Panc1 (cell line): Measurements from ENCODE around the gene ADAT3. TPM values are rescaled to one million over a fixed set of nuclear protein-coding genes. Genes with fewer than 3 reads are reported as not detected.

Source experiments
- ATAC-seq: fragments of 200-7000 bp; cut with Tn5 transposase; 2 replicates; pipeline ENCODE4 v1.9.1; 2020; ENCODE audit warnings: mild to moderate bottlenecking, moderate library complexity
- BruUV-seq: library from RNA; stranded (reverse); fragments of 400-500 nt; replicated peaks from 2 replicates; lab custom pipeline; 2021; lab: Mats Ljungman, UMichigan
- CTCF ChIA-PET: fragments of 300-600 bp; sonication (Branson Sonifier 250); formaldehyde crosslinking; loops from one replicate; lab custom pipeline; 2022; ENCODE audit warnings: antibody characterized with exemption; lab: Charles Lee
- POLR2A ChIA-PET: fragments of 300-600 bp; sonication (Branson Sonifier 250); formaldehyde crosslinking; loops from one replicate; lab custom pipeline; 2022; ENCODE audit warnings: antibody characterized with exemption; lab: Charles Lee
- DNase-seq: peaks from one replicate; pipeline ENCODE4 v3.0.0-alpha.2; 2010; ENCODE audit warnings: low read depth, low spot score
- H3K27ac ChIP-seq: 2 replicates; pipeline ENCODE4 v1.5.1; 2011; ENCODE audit warnings: mild to moderate bottlenecking, low read length, inconsistent platforms
- H3K27me3 ChIP-seq: fragments of 200-500 bp; sonication (Bioruptor generic); 2 replicates; pipeline ENCODE4 v1.6.0; 2014; ENCODE audit warnings: low read length, inconsistent platforms; ENCODE audit not compliant: control insufficient read depth, insufficient read depth
- H3K36me3 ChIP-seq: fragments of 200-500 bp; sonication (Bioruptor generic); 2 replicates; pipeline ENCODE4 v1.5.1; 2014; ENCODE audit warnings: inconsistent platforms, mild to moderate bottlenecking, low read length, moderate library complexity; ENCODE audit not compliant: control insufficient read depth, insufficient read depth
- H3K4me1 ChIP-seq: 2 replicates; pipeline ENCODE4 v1.5.1; 2011; ENCODE audit warnings: inconsistent platforms, mild to moderate bottlenecking, low read length, moderate library complexity; ENCODE audit not compliant: control insufficient read depth, insufficient read depth
- H3K4me3 ChIP-seq, 2 experiments: 2 replicates each; pipeline ENCODE4 v1.5.1; 2011 to 2012; ENCODE audit warnings: low read depth in 2 of 2, low read length in 2 of 2, mild to moderate bottlenecking in 2 of 2, inconsistent platforms in 1 of 2, moderate library complexity in 1 of 2
- H3K9me3 ChIP-seq: fragments of 200-500 bp; sonication (Bioruptor generic); 2 replicates; pipeline ENCODE4 v1.5.1; 2014; ENCODE audit warnings: low read depth, mild to moderate bottlenecking, inconsistent platforms, low read length, moderate library complexity; ENCODE audit not compliant: control insufficient read depth, insufficient read depth
- CTCF ChIP-seq: fragments of 450-650 bp; IDR thresholded peaks from 2 replicates; pipeline ENCODE4 v1.5.1; 2017; ENCODE audit warnings: mild to moderate bottlenecking
- POLR2AphosphoS5 ChIP-seq: IDR thresholded peaks from 2 replicates; pipeline ENCODE4 v1.6.1; 2012; ENCODE audit warnings: mild to moderate bottlenecking, low read depth, low read length, moderate library complexity
- SIN3A ChIP-seq: IDR thresholded peaks from 2 replicates; pipeline ENCODE4 v1.6.1; 2012; ENCODE audit warnings: low read depth, mild to moderate bottlenecking, low read length, moderate library complexity, borderline replicate concordance; ENCODE audit not compliant: insufficient read depth
- TCF7L2 ChIP-seq: IDR thresholded peaks from 2 replicates; pipeline ENCODE4 v1.6.1; 2011; ENCODE audit warnings: mild to moderate bottlenecking, low read depth, low read length, inconsistent platforms
- in situ Hi-C: cut with HindIII; loops from 2 replicates; pipeline ENCODE4 v1.10.0; 2016; ENCODE audit warnings: low sequenced_read_pairs, low pct_unique_long_range_greater_than_20kb
- intact Hi-C: fragments of 100-400 bp; cut with micrococcal nuclease; formaldehyde crosslinking; loops from one replicate; pipeline ENCODE4 v1.10.0; 2022; ENCODE audit not compliant: unreplicated experiment
- total RNA-seq: library from RNA; stranded (reverse); gene quantifications from one replicate; pipeline ENCODE4 v1.2.1, GENCODE V29; 2021; ENCODE audit not compliant: unreplicated experiment
- TF ChIP-seq, protein P1 (sequence below), 2 experiments: IDR thresholded peaks; 2 replicates each; pipeline ENCODE4 v1.6.1; 2011 to 2012; ENCODE audit warnings: low read depth in 2 of 2, control low read depth in 1 of 2, low read length in 1 of 2, mild to moderate bottlenecking in 1 of 2, moderate library complexity in 1 of 2; ENCODE audit not compliant: insufficient read depth in 1 of 2

Gene ADAT3
- total RNA-seq, 1 experiment from 2014 or later = 8.9 TPM

DNA sequence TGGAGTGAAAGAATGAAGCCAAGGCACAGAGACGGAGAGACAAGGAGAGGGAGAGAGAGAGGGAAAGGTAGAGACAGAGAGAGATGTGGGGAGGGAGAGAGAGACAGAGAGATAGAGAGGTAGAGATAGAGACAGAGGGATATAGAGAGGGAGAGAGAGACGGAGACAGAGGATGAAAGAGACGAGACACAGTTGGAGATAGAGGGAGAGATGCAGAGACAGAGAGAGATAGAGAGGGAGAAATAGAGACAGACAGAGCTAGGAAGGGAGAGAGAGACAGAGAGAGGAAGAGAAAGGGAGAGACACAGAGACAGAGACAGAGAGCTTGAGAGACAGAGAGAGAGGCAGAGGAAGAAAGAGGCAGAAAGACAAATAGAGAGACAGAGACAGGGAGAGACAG, 31.2 kb downstream of the ADAT3 start:
- Histone ChIP-seq H3K27me3 (no peaks in the 10 kb centered on the region), H3K9me3 (no peaks in the 10 kb centered on the region; the same call in 1 of the 2 replicates), H3K27ac (no peak overlapping the region), H3K36me3 (no peaks in the 10 kb centered on the region; the same call in 1 of the 2 replicates), H3K4me1 (peaks cover 5% of the 10 kb centered on the region; the same call in 1 of the 2 replicates), H3K4me3 (no peak overlapping the region)
- no TSS peak for BruUV-seq
- no peak for ATAC-seq
- in situ Hi-C loops = no loop called here
- TF ChIP-seq, protein P1, sequence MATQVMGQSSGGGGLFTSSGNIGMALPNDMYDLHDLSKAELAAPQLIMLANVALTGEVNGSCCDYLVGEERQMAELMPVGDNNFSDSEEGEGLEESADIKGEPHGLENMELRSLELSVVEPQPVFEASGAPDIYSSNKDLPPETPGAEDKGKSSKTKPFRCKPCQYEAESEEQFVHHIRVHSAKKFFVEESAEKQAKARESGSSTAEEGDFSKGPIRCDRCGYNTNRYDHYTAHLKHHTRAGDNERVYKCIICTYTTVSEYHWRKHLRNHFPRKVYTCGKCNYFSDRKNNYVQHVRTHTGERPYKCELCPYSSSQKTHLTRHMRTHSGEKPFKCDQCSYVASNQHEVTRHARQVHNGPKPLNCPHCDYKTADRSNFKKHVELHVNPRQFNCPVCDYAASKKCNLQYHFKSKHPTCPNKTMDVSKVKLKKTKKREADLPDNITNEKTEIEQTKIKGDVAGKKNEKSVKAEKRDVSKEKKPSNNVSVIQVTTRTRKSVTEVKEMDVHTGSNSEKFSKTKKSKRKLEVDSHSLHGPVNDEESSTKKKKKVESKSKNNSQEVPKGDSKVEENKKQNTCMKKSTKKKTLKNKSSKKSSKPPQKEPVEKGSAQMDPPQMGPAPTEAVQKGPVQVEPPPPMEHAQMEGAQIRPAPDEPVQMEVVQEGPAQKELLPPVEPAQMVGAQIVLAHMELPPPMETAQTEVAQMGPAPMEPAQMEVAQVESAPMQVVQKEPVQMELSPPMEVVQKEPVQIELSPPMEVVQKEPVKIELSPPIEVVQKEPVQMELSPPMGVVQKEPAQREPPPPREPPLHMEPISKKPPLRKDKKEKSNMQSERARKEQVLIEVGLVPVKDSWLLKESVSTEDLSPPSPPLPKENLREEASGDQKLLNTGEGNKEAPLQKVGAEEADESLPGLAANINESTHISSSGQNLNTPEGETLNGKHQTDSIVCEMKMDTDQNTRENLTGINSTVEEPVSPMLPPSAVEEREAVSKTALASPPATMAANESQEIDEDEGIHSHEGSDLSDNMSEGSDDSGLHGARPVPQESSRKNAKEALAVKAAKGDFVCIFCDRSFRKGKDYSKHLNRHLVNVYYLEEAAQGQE (IDR thresholded peaks at IDR 0.05; ENCODE audit: insufficient read depth in 1 of 2, low read depth in 2 of 2, low read length in 1 of 2) = no peak
- TF ChIP-seq POLR2AphosphoS5 (no peak), SIN3A (no peak), CTCF (no peak), TCF7L2 (no peak)
- ChIA-PET CTCF (interaction anchor here (1.2 kb wide), 1 partner anchor 10 kb away, joined by 3 read pairs; no protein-coding TSS in a partner anchor), POLR2A (interaction anchor here (0.5 kb wide), 1 partner anchor 379 kb away, joined by 3 read pairs; no protein-coding TSS in a partner anchor)
- DNase-seq = no peak
- intact Hi-C loops = no loop called here

DNA sequence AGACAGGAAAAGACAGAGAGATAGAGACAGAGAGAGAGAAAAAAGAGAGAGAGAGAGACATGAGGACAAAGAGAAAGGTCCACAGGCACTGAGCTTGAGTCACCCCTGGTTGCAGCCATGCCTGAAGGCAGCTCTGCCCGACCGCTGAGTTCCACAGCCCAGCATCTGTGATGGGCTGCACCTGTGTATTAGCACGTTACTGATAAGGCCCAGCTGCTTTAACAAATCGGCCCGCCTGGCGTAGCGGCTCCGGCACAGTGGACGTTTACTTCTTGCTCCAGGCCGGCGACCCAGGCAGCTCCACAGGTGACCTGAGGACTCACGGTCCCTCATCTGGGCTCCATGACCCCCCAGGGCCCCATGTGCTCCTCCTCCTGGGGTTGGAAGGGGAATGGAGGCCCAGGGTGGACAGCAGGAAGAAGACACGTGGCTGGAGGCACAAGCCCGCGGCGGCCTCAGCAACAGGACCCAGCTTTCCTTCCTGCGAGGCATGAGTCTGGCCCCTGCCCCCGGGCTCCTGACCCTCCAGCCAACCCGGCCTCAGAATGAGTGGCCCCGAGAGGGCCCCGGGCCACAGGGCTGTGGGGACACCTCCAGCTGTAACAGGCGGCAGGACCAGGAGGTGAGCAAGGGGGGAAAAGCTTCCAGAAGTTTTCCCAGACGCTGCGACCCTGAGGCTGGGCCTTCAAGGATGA, 31.9 kb downstream of the ADAT3 start:
- ATAC-seq = no peak
- no peaks in the 10 kb centered on the region for H3K9me3 ChIP-seq
- no peak for TF ChIP-seq TCF7L2
- TF ChIP-seq POLR2AphosphoS5 = no peak
- no peak for TF ChIP-seq SIN3A
- TF ChIP-seq CTCF = no peak
- TF ChIP-seq, protein P1 (IDR thresholded peaks at IDR 0.05; ENCODE audit: insufficient read depth in 1 of 2, low read depth in 2 of 2, low read length in 1 of 2) = no peak
- intact Hi-C loops = no loop called here
- no peak overlapping the region for H3K27ac ChIP-seq
- POLR2A ChIA-PET = no interaction called here
- H3K27me3 ChIP-seq = no peaks in the 10 kb centered on the region
- peaks cover 4% of the 10 kb centered on the region; the same call in 1 of the 2 replicates for H3K36me3 ChIP-seq
- peaks cover 5% of the 10 kb centered on the region; the same call in 1 of the 2 replicates for H3K4me1 ChIP-seq
- no peak overlapping the region for H3K4me3 ChIP-seq
- CTCF ChIA-PET = no interaction called here
- BruUV-seq = no TSS peak
- DNase-seq = no peak
- in situ Hi-C loops = no loop called here
